K562 (cell line): ENCODE results near the gene IMPG1. TPM values are rescaled to one million over a fixed set of nuclear protein-coding genes. Genes with fewer than 3 reads are reported as not detected.

ENCODE experiments used
- CREM ChIP-seq: IDR thresholded peaks from 2 replicates; pipeline ENCODE4 v1.6.1; 2014; ENCODE audit warnings: antibody characterized with exemption, low read depth
- NR2C2 ChIP-seq, 2 experiments: fragments of 200-800 bp in 1 of 2; sonication (Bioruptor generic) in 1 of 2; sonication (generic) in 1 of 2; formaldehyde crosslinking in 1 of 2; IDR thresholded peaks; 2 replicates each; pipeline versions ENCODE4 v1.6.1 to v1.8.0; 2016 to 2022; ENCODE audit warnings: mild to moderate bottlenecking in 1 of 2, missing compliant biosample characterization in 1 of 2, missing genetic modification characterization in 1 of 2, missing genetic modification reagents in 1 of 2
- SRSF3 ChIP-seq: fragments of 200-400 bp; formaldehyde crosslinking; IDR thresholded peaks from 2 replicates; pipeline ENCODE4 v1.6.1; 2016; ENCODE audit warnings: mild to moderate bottlenecking, low read length, moderate library complexity; ENCODE audit not compliant: insufficient read depth
- U2AF2 ChIP-seq: fragments of 200-400 bp; formaldehyde crosslinking; optimal IDR thresholded peaks from 2 replicates; pipeline ENCODE3; 2017; ENCODE audit warnings: low read depth, mild to moderate bottlenecking, low read length
- ZC3H11A ChIP-seq: IDR thresholded peaks from 2 replicates; pipeline ENCODE4 v1.6.1; 2012; ENCODE audit warnings: low read depth, low read length, improper control_type of control experiment
- ZNF407 ChIP-seq: fragments of 450-650 bp; IDR thresholded peaks from 2 replicates; pipeline ENCODE4 v1.6.1; 2016; ENCODE audit warnings: low read depth
- ZNF699 ChIP-seq: fragments of 250-450 bp; sonication (Bioruptor Pico); IDR thresholded peaks from 2 replicates; pipeline ENCODE4 v1.8.0; 2021; ENCODE audit warnings: mild to moderate bottlenecking, moderate library complexity; ENCODE audit not compliant: insufficient replicate concordance
- polyA plus RNA-seq, 8 experiments: library from polyadenylated mRNA; depleted of rRNA in 4 of 8; stranded (reverse) in 5 of 8; unstranded in 3 of 8; fragments of >200 nt; fragmentation: Nextera tagmentation in 2 of 8; fragmentation: Illumina TruSeq in 1 of 8; extraction: Ambion mirVana in 2 of 8; extraction: Trizol in 1 of 8; gene quantifications; 2 replicates each; pipeline versions ENCODE4 v1.2.1 to v1.2.3, GENCODE V29; 2011 to 2014; ENCODE audit warnings: inconsistent platforms in 1 of 8, missing spikeins in 1 of 8
- total RNA-seq, 7 experiments: library from RNA; depleted of rRNA in 6 of 7; stranded (reverse); fragments of >200 nt in 6 of 7; fragmentation: Illumina TruSeq in 2 of 7; extraction: Trizol in 2 of 7; gene quantifications; 2 replicates each; pipeline versions ENCODE4 v1.2.1 to v1.2.3, GENCODE V29; 2011 to 2021; ENCODE audit warnings: low replicate concordance in 1 of 7

Gene IMPG1
- total and polyA plus RNA-seq, 9 of the 15 experiments (the other 6 are each of a cell fraction or from before 2014, with no cell fraction given), result not detected

GRCh38 chr6:75937846-75938245 lies 134.6 kb downstream of the IMPG1 start (continued):
- TF ChIP-seq ZNF699 (no peak), ZC3H11A (no peak), CREM (no peak), NR2C2 (CRISPR knock-in tag; IDR thresholded peaks at IDR 0.05) (no peak), NR2C2 (tag; IDR thresholded peaks at IDR 0.05) (no peak), U2AF2 (no peak), SRSF3 (no peak), ZNF407 (no peak)
- TF ChIP-seq, all 486 proteins: peak for 0
